Renal cortex interstitium (tissue), 11 donors: ENCODE measurements around the gene SUSD3. TPM values are rescaled to one million over a fixed set of nuclear protein-coding genes. Genes with fewer than 3 reads are reported as not detected.

Experiments used
- DNase-seq, 11 donors: peaks; one replicate each; pipeline ENCODE4 v3.0.0-alpha.2; 2013; ENCODE audit warnings: low read depth in 9 of 11, low spot score in 4 of 11; ENCODE audit errors: extremely low read depth in 1 of 11
- polyA plus RNA-seq, 3 donors: library from polyadenylated mRNA; unstranded; fragments of 120-200 nt; gene quantifications; one replicate each; pipeline ENCODE4 v1.2.1, GENCODE V29; 2013; ENCODE audit not compliant: insufficient read length in 3 of 3

Gene SUSD3
- polyA plus RNA-seq, 3 donors: 8.4 to 11.4 (median 8.7) TPM

DNA sequence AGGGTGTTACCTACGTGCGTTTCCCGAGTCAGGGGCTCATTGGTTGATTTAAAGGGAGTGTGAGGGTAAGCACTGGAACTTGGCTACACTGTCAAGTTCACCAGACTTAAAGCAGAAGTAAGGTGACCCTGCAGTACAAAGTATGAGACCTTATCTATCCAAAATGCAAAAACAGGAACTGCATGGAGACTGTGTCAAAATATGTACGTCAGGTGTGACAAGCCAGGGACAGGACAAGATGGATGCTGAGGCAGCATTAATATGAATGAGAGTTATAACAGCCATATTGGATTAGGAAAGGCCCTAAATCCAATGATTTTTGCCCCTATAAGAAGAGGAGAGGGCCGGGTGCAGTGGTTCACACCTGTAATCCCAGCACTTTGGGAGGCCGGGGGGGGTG lies 15.4 kb upstream of the SUSD3 start:
- DNase-seq: no peak

DNA sequence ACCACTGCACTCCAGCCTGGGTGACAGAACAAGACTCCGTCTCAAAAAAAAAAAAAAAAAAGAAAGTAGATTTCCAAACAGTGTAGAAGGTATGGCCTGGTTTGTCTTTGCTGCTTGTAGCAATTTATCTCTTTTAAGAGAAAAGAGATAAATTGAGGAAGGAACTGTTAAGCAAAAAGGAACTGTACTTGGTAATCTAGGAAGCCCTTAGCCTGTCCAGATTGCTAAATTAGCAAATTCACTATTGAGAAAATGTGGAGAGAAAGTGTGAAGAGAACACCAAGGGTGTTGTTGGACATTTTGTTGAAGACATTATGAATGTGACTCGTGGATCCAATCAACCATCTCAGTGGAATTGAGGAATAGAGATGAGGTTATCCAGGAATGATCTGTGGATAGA lies 13.0 kb upstream of the SUSD3 start:
- DNase-seq: no peak

DNA sequence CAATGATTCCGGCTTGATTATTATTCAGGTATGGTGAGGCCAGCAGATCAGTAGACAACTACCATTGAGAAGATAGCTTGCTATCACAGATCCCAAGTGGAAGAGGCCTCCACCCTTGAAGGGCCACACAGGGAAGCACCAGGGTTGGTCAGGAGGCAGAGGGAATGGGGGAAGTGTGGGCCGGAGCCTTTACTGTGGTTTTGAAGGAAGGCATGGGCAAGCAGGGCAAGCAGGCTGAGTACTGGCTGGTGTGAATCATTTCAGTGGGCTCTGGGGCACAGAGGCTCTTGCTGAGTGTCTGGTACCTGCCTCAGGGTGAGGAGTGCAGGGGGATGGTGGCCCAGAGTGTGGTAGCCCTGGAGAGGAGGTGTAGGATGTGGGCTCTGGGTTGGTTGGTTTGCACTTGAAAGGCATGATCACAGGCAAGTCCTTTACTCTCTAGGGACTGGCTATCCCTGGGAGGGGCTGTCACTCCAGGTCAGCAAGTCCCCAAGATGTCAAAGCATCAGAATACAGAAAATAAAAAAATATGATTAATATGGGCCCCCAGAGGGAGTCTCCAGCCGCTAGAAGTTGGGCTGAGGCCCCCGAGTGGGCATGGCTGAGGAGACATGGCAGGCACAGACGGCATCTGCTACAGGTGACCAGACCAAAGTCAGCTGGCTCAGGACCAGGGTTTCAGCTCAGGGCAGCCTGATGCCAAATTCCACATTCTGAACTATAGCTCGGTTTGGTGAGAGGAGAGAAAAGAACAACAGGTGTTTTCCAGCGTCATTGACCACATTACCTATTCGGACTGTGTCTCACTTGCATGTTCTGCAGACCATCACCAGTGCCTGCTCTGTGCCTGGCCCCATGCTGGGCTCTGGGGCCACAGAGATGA lies 9.7 kb upstream of the SUSD3 start:
- DNase-seq: no peak

DNA sequence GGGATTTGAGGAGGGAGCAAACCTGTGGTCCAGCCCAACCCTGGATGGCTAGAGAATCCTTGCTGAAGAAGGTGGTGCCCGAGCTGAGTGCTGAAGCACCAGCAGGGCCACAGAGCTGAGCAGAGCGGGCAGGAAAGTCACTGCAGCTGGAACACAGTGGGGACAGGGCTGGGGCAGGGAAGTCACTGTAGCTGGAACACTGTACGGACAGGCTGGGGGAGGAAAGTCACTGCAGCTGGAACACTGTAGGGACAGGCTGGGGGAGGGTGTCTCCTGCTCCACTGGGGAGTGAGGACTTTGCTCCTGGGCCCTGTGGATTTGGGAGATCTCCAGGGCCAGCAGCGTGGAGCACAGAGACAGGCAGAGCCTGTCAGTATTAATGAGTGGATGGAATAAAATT lies 9.0 kb upstream of the SUSD3 start:
- DNase-seq: no peak

DNA sequence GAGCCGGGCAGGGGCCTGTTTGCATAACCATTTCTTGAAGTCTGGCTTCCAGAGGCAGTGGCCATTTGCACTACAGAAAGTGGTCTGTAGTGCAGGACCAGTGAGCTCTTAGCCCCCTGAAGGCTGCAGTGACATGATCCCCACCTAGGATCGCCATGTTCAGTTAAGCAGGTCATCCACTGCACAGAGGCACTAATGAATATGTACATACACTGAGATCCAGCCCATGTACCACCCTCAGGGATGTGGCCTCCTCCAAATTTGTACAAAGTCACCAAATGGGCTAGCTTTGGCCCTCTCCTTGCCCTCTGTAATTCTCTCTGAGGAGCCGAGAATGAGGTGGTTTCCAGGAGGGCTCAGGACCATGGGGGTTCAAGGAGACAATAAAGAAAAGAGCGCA lies 8.3 kb upstream of the SUSD3 start:
- no peak for DNase-seq

DNA sequence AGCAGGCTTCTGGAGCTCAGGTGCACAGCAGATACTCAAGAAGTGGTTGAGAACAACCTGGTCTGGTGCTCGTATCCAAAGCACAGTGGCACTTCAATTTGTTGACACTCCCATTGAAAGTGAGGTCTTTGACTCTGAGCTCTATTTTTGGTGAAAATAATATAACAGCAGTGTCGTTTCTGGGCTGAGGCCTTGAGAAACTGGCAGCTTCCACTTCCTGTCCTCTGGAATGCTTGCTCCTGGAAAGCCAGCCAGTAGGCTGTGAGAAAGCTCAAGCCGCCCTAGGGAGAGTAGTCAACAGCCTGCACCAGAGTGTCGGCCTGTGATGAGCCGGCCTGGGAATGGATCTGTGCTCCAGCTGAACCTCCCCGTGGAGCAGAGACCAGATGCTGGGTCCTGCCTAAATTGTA lies 6.8 kb upstream of the SUSD3 start:
- DNase-seq: no peak

DNA sequence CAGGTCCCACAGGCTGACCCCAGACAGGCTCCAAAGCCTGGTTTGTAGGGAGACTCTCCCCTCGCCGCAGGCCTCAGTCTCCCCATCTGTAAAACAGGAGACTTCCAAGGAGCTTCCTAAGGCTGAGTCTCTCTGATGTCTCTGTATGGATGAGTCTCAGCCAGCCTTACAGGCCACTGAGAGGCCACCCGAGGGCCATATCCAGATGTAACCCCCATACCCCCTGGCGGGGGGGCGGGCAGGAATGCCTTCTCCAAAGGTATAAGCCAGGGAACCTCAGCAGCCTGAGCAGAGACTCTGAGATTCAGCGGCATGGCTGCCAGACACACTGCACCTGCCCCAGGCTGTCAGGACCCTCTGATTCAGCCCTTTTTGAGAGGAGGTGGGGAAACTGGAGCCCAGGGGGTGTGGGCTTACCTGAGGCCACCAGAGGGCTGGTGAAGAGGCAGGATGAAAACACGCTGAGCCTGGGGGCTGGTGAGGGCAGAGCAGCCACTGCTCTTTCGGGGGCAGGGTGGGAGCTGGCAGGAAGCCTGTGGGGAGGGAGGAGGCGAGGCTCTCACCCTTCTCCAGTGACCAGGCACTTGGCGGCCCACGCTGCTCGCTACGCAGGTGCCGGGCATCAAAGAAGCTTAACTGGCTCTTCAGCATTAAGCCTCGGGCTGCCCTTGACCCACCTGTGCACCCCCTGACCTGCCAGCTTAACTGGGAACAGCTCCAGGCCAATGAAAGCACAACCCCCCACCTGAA lies 5.5 kb upstream of the SUSD3 start:
- DNase-seq: no peak

DNA sequence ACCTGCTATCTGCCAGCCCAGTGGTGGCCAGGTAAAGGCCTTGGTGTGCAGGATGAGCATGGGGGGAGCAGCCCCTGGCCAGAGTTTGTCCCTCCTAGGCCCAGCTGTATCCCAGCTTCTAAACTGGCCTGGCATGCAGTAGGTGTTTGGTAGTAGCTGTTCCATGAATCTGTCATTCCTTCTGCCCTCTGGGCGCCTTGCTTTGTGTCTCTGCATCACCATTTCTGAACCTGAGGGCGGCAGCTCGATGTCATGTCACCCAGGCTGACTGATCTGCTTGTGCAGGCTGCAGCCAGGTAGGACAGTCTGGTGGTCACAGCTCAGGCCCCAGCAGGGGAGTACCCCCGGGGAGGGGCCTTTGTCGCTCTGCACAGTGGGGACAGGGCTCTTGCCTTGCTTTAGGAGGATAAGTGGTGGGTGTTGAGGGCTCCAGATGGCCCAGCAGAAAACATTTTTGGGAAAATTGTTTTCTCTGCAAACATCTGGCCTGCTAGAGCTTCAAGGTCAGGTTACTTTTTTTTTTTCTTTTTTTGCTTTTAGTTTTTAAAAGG lies 4.6 kb upstream of the SUSD3 start:
- no peak for DNase-seq

DNA sequence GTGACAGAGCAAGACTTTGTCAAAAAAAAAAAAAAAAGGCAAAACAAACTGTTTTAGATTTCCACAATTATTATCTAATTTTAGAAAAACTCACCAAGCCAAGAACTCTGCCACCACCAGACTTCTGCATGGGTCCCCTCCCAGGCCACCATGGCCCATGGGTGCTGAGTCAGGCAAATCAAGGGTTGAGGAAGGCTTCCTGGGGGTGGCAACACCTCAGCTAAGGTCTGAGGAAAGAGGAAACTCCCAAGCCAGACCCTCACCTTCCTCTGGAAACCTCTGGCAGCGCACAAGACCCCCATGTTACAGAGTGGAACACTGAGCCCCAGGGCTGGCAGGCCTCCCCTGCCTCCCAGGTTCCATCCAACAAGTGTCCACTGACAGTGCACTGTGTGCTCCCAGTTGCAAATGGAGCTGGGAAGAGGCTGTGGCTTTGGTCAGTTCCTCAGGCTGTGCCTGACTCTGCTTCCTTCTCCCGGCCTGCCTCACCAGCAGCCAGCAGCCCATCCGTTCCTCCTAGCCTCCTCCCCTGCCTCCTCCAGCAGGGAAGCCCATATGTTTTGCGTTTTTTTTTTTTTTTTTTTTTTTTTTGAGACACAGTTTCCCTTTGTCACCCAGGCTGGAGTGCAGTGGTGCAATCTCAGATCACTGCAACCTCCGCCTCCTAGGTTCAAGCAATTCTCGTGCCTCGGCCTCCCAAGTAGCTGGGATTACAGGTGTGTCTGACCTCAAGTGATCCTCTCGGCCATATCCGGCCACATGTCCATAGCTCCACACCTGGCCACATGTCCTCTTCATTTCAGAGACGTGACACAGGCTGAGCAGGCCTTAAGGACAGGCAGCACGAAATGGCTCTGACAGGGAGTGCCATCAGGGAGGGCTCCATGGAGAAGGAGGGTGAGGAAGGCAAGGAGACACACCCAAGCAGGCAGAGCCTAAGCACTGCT lies 3.5 kb upstream of the SUSD3 start:
- no peak for DNase-seq

DNA sequence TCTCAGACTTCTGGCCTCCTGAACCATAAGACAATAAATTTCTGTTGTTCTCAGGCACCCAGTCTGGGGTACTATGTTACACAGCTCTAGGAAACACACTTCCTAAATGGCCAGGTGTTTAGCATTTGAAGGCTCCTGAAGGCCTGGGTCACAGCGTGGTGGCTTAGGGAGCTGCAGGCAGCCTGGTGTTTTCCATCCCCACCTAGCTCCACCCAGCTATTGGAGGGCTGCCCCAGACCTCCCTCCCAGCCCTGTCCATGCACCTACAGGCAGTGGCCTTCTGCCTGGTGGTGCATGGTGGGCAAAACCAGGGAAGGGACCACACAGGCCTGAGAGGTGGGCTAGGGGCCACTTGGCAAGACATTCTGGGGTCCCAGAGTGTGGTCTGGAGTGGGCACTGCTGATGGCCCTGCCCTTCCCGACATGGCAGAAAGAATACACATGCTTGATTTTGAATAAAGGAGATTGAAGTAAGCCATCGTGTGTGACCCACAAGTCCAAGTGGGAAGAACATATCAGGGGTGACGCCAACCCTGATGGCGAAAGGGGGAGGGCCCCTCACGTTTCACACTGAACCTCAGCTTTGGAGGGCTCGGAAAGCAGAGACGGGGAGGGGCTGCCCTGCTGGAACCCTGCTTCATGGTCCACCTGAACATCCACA lies 1.3 kb upstream of the SUSD3 start:
- DNase-seq: no peak

DNA sequence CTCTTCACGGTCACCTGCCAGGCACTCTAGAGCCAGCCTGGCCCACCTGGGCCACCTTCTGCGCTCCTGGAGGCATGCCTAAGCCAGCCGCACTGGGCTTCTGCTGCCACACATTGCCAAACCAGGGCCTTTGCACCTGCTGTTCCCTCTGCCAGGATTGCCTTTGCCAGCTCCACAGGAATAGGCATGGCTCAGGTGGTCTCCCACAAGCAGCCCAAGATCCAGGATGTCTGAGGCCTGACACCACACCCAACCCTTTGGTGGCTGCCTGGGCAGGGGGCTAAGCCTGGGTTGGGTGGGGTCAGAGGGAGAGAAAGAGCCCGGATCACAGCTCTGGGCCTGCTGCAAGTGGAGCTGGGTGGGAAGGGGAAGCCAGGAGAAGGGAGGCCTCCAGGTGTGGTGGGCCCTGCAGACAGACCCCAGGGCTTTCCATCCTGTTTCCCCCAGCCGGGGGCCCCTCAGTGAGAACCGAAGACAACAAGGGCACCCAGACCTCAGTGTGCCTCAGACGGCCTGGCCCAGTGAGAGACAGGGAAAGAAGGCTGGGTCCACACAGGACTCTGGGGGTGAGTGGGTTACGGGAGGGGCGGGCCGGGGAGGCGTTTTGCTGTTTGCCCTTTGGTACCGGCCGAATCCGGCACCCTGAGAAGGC lies 672 bp upstream of the SUSD3 start:
- no peak for DNase-seq

DNA sequence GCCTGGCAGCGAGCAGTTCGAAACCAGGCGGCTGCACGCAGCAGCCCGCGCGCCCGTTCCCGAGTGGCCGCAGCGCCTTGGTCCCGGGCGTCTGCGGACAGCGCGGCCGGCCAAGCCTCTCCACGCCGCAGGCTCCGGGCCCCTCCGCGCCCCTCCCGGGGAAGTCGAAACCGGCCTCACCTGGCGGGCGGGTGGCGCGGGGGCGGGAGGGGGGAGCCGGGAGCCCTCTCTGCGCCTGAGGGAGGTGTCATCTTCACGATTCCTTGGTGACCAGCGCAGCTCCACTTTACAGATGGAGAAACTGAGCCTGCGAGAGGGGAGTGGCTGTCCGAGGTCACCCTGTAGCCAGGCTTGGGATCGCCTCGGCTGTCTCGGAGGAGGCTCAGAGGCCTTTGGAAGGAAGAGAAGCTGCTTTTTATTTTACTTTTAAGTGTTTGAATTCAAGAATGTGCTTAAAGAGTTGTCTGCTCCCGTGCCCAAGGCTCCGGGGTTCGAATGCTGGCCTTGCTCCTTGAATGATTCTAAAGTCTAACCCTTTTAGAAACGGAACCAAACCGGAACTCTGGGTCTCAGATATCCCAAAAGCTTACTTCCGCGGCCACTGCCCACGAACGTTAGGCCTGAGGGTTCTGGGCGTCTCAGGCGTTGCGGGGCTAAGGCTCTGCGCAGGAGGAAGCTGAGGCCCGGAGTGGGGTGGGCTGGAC lies 662 bp downstream of the SUSD3 start:
- DNase-seq: no peak

DNA sequence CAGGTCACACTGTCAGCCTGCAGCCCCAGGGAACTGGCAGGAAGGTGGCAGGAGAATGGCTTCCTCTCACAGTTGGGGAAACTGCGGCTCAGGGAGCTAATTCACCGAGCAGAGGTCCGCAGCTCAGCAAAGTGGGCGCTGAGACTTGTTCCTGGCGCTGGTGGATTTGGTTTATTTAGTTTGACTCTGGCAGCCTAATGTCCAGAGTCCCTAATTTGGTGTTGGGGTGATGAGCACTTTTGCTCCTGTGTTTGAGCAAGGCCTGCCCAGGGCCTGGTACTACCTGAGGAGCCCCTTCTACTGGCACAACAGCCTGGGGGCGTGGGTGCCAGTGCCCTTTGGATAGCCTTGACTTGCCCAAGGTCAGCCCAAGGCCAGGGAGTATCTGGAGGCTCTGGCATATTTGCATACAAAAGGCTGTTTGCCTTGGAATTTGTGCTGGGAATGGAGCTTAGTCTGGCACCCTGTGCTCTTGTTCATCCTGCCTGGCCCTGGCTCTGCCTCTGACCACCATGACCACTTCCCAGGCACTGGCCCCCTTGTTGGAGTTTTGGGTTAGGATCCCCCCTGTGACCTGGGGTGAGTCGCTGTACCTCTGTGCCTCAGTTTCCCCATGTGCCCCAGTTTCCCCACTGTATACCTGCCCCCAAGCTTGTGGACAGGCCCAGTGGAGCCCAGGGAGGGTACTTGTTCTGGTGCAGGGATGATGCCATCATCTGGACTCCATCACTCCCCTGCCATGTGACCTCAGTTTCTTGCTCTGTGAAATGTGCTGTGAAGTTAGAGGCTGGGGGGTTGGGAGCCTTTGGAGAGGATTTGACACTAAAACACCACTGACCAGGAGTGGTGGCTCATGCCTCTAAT lies 1.4 kb downstream of the SUSD3 start:
- DNase-seq: no peak

DNA sequence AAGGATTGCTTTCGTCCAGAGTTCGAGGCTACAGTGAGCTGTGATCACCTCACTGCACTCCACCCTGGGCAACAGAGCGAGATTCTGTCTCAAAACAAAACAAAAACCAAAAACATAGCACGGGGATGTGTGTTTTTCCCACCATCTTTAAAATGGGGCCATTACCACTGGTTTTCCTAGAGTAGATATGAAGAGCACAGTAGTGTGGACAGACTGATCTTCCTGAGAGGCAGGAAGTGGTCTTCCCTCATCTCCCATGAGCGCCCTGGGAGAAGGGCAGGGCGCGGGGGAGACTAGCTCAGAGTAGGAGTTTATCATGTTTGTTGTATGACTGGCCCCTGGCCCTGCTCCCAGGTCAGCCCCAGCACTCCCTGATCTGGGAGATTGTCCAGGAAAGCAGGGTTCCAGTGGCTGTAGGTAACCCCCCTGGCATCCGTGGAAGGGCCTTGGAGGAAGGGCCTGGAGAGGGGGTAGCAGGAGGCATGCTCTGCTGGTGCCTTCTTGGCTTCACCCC lies 2.3 kb downstream of the SUSD3 start:
- DNase-seq: no peak

DNA sequence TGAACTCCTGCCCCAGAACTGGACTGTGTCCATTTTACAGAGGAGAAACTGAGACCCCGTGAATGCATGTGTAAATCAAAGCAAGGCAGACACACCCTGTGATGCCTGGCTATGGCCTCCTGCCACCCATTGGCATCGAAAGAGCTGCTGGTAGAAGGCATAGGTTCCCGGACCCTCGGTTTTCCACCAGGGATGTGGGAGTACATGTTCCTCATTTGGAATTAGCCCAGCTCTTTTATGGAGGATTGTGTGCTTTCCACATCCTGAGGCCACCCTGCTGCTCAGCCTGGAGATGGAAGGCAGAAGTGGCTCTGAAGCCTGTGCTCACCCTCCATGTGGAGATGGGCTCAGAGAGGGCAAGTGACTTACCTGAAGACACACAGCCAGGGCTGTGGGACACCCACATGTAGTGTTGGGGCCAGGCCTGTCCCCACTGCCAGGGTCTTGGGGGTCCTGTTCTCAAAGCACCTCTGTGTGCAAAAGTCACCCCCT lies 2.8 kb downstream of the SUSD3 start:
- DNase-seq: no peak
